Measurements from ENCODE around the gene CAPZB.

Gene CAPZB

DNA sequence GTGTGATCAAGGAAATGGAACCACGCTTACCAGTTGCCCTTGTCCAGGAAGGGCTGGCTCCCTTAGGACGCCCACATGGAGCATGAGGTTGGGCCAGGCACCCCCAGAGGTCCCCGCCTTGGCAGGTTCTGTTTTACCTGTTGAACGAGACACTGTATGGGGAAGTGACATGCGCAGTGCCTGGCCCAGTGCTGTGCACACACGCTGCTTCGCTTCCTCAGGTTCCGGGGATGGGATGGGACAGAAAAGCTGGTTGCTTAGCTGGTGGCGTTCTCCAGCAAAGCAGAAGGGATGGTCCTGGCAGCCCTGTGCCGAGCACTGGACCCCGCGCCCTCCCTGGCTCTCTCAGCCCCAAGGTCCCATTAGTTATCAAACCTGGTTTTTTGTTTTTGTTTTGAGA, 152.5 kb downstream of the CAPZB start:
- H3K9ac ChIP-seq (ENCODE audit: low read depth, low read length) = no peak overlapping the region
- H3K36me3 ChIP-seq (ENCODE audit: insufficient read depth, low read depth, low read length) = peaks cover 2% of the 10 kb centered on the region; the same call in 1 of the 2 replicates
- H3K4me3 ChIP-seq (ENCODE audit: low read length) = no peak overlapping the region
- no peaks in the 10 kb centered on the region for H3K27me3 ChIP-seq (ENCODE audit: insufficient read depth, low read length)
- no peak overlapping the region for H3K27ac ChIP-seq (ENCODE audit: low read length)
- no peaks in the 10 kb centered on the region for H3K9me3 ChIP-seq (ENCODE audit: insufficient read depth, low read depth, low read length)
- peaks cover under 1% of the 10 kb centered on the region; the same call in 1 of the 2 replicates for H3K4me1 ChIP-seq (ENCODE audit: insufficient read depth, low read length)

DNA sequence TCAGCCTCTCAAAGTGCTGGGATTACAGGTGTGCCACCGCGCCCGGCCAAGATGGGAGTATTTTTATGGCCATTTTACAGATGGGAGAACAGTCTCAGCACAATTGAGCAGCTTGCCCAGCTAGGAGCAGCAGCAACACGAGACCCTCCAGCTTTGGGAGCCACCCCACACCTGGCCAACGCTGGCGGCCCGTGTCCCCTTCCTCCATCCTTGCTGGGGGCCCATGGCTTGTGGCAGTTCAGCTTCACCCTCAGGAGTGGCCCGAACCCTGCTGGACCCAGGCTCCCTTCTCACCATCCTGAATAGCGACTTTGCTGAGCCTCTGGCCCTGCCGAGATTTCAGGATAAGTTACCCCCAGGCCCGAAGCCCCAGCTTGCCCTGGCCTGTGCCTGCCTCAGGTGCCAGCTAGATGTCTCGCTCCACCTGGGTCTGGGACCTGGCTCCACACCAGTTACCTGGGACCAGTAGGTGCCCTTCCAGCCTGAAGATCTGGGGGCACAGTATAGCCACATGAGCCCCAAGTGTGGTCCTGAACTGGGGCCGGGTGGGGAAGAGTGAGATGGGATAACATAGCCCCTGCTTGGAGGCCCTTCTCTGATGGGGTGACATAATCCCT, 154.0 kb downstream of the CAPZB start:
- Histone ChIP-seq H3K4me3 (ENCODE audit: low read length) (no peak overlapping the region), H3K27me3 (ENCODE audit: insufficient read depth, low read length) (no peaks in the 10 kb centered on the region), H3K9ac (ENCODE audit: low read depth, low read length) (no peak overlapping the region), H3K9me3 (ENCODE audit: insufficient read depth, low read depth, low read length) (no peaks in the 10 kb centered on the region), H3K36me3 (ENCODE audit: insufficient read depth, low read depth, low read length) (peaks cover 12% of the 10 kb centered on the region), H3K4me1 (ENCODE audit: insufficient read depth, low read length) (no peaks in the 10 kb centered on the region), H3K27ac (ENCODE audit: low read length) (no peak overlapping the region)

DNA sequence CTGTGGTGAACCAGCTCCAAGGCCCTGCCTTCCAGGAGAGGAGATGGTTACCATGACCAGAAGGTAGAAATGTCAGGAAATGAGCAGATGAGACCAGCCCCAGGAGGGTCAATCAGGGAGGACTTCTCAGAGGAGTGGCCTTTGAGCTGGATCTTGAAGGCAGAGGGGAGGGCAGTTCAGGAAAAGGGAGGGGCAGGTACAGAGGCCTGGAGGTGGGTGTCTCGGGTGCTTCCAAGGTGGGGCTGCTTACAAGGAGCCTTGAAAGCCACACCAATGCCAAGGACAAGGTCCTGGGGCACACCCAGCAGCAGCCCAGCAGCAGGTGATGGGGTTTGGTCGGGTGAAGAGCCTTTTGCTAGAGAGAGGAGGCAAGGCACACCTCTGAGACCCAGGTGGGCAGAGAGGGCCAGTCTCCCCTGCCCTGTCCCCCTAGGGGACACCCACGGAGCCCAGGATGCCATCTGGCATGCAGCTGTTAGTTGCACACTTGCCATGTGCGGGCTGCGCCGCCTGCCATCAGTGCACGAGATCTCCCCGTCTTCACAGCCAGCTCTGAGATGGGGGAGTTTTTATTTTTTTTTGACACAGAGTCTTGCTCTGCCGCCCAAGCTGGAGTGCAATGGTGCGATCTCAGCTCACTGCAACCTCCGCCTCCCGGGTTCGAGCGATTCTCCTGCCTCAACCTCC, 154.7 kb downstream of the CAPZB start:
- no peaks in the 10 kb centered on the region for H3K27me3 ChIP-seq (ENCODE audit: insufficient read depth, low read length)
- H3K9ac ChIP-seq (ENCODE audit: low read depth, low read length) = no peak overlapping the region
- peaks cover 19% of the 10 kb centered on the region for H3K36me3 ChIP-seq (ENCODE audit: insufficient read depth, low read depth, low read length)
- no peaks in the 10 kb centered on the region for H3K4me1 ChIP-seq (ENCODE audit: insufficient read depth, low read length)
- no peaks in the 10 kb centered on the region for H3K9me3 ChIP-seq (ENCODE audit: insufficient read depth, low read depth, low read length)
- no peak overlapping the region for H3K4me3 ChIP-seq (ENCODE audit: low read length)
- no peak overlapping the region for H3K27ac ChIP-seq (ENCODE audit: low read length)

DNA sequence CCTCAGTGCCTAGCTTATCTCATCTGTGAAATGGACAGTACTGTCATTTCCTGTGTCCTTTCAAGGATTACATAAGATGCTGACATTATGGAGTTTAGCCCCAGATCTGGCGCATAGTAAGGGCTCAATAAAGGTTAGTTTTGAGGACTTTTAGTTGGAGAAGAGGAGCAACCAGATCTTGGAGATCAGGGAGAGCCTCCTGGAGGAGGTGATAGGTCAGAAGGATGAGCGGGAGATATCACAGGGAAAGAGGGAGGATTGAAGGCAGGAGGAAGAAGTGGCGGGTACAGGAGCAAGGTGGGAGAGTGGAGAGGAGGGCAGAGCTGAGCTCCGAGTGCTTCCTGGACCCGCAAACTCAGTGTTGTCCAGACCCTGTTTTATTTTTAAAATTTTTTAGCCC, 155.7 kb downstream of the CAPZB start:
- Histone ChIP-seq H3K9me3 (ENCODE audit: insufficient read depth, low read depth, low read length) (no peaks in the 10 kb centered on the region), H3K9ac (ENCODE audit: low read depth, low read length) (no peak overlapping the region), H3K4me3 (ENCODE audit: low read length) (no peak overlapping the region), H3K4me1 (ENCODE audit: insufficient read depth, low read length) (no peaks in the 10 kb centered on the region), H3K27me3 (ENCODE audit: insufficient read depth, low read length) (no peaks in the 10 kb centered on the region), H3K27ac (ENCODE audit: low read length) (no peak overlapping the region), H3K36me3 (ENCODE audit: insufficient read depth, low read depth, low read length) (peaks cover 23% of the 10 kb centered on the region)

DNA sequence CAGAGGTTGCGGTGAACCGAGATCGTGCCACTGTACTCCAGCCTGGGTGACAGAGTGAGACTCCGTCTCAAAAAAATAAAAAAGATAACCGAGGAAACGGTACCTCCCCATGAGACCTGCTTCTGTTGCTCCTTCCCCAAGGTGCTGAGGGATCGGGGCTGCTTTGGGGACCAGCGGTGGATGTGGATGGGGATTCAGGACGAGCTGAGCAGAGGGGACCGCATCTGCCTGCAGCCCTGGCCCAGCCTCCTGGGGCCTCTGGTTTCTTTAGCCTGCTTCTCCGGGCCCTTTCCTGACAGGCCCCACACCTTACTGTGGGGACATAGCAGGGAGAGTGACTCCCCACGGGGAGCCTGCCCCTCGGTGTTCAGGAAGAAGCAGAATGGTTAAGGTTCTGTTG, 156.2 kb downstream of the CAPZB start:
- no peaks in the 10 kb centered on the region for H3K4me1 ChIP-seq (ENCODE audit: insufficient read depth, low read length)
- H3K27ac ChIP-seq (ENCODE audit: low read length) = no peak overlapping the region
- H3K9me3 ChIP-seq (ENCODE audit: insufficient read depth, low read depth, low read length) = no peaks in the 10 kb centered on the region
- H3K9ac ChIP-seq (ENCODE audit: low read depth, low read length) = no peak overlapping the region
- no peak overlapping the region for H3K4me3 ChIP-seq (ENCODE audit: low read length)
- H3K27me3 ChIP-seq (ENCODE audit: insufficient read depth, low read length) = no peaks in the 10 kb centered on the region
- H3K36me3 ChIP-seq (ENCODE audit: insufficient read depth, low read depth, low read length) = peaks cover 28% of the 10 kb centered on the region

DNA sequence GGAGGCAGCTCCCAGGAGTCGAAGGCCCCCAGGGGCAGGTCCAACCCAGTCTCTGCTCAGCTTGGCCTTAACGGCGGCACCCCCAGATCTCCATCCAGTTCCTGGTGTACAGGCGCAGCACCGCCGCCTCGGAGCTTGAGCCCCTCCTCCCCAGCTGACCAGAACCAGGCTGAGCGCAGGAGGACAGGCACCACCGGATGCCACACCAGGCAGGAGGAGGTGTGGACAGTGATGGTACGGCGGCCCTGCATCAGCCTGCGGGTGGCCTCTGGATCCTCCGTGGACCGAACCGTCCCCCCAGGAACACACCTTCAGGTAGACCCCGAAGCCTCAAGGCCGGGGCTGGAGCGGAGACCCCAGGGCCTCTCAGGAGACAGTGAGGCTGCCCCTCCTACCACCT, 156.9 kb downstream of the CAPZB start:
- Histone ChIP-seq H3K27me3 (ENCODE audit: insufficient read depth, low read length) (no peaks in the 10 kb centered on the region), H3K9ac (ENCODE audit: low read depth, low read length) (no peak overlapping the region), H3K27ac (ENCODE audit: low read length) (no peak overlapping the region), H3K9me3 (ENCODE audit: insufficient read depth, low read depth, low read length) (no peaks in the 10 kb centered on the region), H3K4me1 (ENCODE audit: insufficient read depth, low read length) (no peaks in the 10 kb centered on the region), H3K4me3 (ENCODE audit: low read length) (no peak overlapping the region), H3K36me3 (ENCODE audit: insufficient read depth, low read depth, low read length) (peaks cover 30% of the 10 kb centered on the region)

DNA sequence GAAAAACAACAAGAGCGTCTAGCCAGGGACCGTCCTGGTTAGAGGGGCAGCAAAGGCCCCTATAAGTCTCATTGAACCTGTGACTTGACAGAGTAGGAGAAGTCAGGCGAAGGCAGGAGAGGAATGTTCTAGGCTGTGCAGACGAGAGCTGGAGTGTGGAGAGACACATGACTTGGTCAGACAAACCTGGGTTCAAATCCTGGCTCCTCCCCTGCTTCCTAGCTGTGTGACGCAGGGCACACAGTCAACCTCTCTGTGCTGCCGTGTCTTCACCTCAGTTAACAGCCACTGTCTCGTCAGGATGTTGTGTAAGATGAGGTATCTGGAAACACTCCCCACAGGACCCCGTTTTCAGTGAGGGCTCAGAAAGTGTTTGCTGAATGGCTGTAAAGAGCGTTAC, 157.6 kb downstream of the CAPZB start:
- Histone ChIP-seq H3K4me1 (ENCODE audit: insufficient read depth, low read length) (no peaks in the 10 kb centered on the region), H3K9me3 (ENCODE audit: insufficient read depth, low read depth, low read length) (no peaks in the 10 kb centered on the region), H3K27me3 (ENCODE audit: insufficient read depth, low read length) (no peaks in the 10 kb centered on the region), H3K4me3 (ENCODE audit: low read length) (no peak overlapping the region), H3K36me3 (ENCODE audit: insufficient read depth, low read depth, low read length) (peaks cover 30% of the 10 kb centered on the region), H3K9ac (ENCODE audit: low read depth, low read length) (no peak overlapping the region), H3K27ac (ENCODE audit: low read length) (no peak overlapping the region)

DNA sequence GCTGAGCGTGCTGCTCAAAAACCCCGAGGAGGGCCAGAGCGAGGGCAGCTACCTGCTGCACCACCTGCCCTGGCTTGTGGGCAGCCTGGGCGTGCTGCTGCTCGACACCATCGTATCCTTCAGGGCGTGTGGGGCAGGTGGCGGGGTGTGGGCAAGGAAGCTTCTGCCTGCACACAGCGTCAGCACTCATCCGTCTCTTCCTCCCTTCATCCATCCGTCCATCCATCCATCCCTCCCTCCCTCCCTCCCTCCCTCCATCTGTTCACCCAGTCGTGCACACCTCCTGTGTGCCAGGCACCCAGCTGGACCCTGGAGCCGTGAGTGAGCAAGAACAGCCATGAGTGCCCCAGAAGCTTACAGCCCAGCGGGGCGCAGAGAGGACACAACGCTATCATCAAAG, 158.0 kb downstream of the CAPZB start:
- Histone ChIP-seq H3K4me1 (ENCODE audit: insufficient read depth, low read length) (no peaks in the 10 kb centered on the region), H3K27ac (ENCODE audit: low read length) (no peak overlapping the region), H3K9ac (ENCODE audit: low read depth, low read length) (no peak overlapping the region), H3K9me3 (ENCODE audit: insufficient read depth, low read depth, low read length) (no peaks in the 10 kb centered on the region), H3K4me3 (ENCODE audit: low read length) (no peak overlapping the region), H3K36me3 (ENCODE audit: insufficient read depth, low read depth, low read length) (peaks cover 30% of the 10 kb centered on the region), H3K27me3 (ENCODE audit: insufficient read depth, low read length) (no peaks in the 10 kb centered on the region)

DNA sequence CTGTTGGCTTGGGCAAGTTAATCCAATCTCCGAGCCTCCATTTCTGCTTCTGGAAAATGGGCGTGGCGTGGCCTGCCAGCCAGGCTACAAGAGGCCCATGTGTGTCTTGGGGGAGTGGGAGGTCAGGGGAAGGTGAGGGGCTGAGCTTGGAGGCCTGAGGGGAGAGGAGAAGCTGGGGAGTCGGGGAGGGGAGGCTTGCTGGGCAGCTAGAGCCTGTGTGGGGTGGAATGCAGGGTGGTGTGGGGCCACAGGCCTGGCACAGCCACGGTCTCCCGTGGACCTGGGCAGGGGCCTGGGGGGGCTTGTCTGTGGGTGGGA, 158.6 kb downstream of the CAPZB start:
- no peaks in the 10 kb centered on the region for H3K9me3 ChIP-seq (ENCODE audit: insufficient read depth, low read depth, low read length)
- H3K27ac ChIP-seq (ENCODE audit: low read length) = no peak overlapping the region
- H3K4me3 ChIP-seq (ENCODE audit: low read length) = no peak overlapping the region
- H3K4me1 ChIP-seq (ENCODE audit: insufficient read depth, low read length) = no peaks in the 10 kb centered on the region
- H3K9ac ChIP-seq (ENCODE audit: low read depth, low read length) = no peak overlapping the region
- peaks cover 30% of the 10 kb centered on the region for H3K36me3 ChIP-seq (ENCODE audit: insufficient read depth, low read depth, low read length)
- no peaks in the 10 kb centered on the region for H3K27me3 ChIP-seq (ENCODE audit: insufficient read depth, low read length)

DNA sequence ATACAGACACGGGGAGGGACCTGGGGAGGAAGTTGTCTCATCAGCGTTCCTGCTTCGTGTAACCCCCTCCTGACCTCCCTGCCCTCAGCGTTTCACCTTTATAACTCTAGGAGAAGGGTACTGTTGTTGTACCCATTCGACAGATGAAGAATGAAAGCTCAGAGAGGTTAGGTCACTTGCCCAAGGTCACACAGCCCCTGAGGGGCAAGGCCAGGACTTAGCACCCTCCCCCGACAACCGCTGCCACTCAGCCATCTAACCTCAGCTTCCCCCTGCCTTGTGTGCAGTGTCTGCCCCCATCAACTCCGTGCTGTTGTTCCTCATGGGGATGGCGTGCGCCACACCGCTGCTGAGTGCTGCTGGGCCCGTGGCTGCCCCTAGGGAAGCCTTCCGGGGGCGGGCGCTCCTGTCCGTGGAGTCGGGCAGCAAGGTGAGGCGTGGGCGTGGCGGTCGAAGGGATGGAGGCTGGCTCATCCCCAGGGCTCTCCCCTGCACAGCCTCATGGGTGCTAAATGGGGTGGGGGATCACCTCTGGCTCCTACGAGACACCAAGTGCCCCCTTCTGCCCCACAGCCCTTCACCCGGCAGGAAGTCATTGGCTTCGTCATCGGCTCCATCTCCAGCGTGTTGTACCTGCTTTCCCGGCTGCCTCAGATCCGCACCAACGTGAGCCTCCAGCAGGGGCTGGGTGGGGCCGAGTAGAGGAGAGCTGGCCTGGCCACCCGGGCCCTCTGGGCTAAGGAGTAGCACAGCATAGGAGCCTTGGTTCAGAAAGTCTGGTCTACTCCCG, 159.2 kb downstream of the CAPZB start:
- H3K4me1 ChIP-seq (ENCODE audit: insufficient read depth, low read length) = no peaks in the 10 kb centered on the region
- peaks cover 30% of the 10 kb centered on the region for H3K36me3 ChIP-seq (ENCODE audit: insufficient read depth, low read depth, low read length)
- H3K9ac ChIP-seq (ENCODE audit: low read depth, low read length) = no peak overlapping the region
- no peaks in the 10 kb centered on the region for H3K9me3 ChIP-seq (ENCODE audit: insufficient read depth, low read depth, low read length)
- no peaks in the 10 kb centered on the region for H3K27me3 ChIP-seq (ENCODE audit: insufficient read depth, low read length)
- no peak overlapping the region for H3K27ac ChIP-seq (ENCODE audit: low read length)
- H3K4me3 ChIP-seq (ENCODE audit: low read length) = no peak overlapping the region

DNA sequence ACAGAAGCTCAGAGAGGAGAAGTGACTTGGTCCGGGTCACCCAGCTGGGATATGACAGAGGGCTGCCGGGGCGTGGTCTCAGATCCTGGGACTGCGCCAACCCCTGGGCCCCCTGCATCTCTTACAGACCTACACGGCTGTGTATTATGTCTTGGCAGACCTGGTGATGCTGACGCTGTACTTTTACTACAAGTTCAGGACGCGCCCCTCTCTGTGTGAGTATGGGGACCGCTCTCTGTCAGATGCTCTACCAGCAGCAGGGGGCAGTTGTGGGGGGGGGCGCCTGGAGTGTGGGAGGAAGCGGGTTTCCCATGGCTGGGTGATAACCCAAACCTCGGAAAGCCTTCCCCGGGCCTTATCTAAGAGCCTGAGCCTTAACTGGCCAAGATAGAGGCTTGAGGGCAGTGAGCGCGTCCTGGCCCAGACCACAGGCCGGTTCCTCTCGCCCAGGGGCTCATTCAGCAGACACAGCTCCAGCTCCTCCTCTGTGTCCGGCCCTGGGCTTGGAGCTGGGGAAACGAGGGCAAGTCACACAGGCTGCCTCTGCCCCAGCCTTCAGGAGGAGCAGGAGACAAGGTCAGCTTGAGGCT, 159.9 kb downstream of the CAPZB start:
- Histone ChIP-seq H3K9me3 (ENCODE audit: insufficient read depth, low read depth, low read length) (no peaks in the 10 kb centered on the region), H3K27me3 (ENCODE audit: insufficient read depth, low read length) (no peaks in the 10 kb centered on the region), H3K9ac (ENCODE audit: low read depth, low read length) (no peak overlapping the region), H3K4me3 (ENCODE audit: low read length) (no peak overlapping the region), H3K36me3 (ENCODE audit: insufficient read depth, low read depth, low read length) (peaks cover 30% of the 10 kb centered on the region), H3K27ac (ENCODE audit: low read length) (no peak overlapping the region), H3K4me1 (ENCODE audit: insufficient read depth, low read length) (no peaks in the 10 kb centered on the region)

DNA sequence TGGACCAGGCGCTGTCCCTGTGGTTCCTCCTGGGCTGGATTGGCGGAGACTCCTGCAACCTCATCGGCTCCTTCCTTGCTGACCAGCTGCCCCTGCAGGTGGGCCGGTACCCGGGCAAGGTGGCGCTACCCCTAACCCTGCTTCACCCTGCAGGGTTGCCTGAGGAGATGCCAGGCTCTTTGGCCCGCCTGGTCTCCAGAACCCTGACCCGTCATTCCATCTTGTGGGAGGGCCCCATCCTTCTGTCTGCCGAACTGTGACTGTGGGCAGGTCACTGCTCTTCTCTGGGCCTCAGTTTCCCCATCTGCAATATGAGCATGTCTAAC, 160.7 kb downstream of the CAPZB start:
- Histone ChIP-seq H3K27ac (ENCODE audit: low read length) (no peak overlapping the region), H3K27me3 (ENCODE audit: insufficient read depth, low read length) (no peaks in the 10 kb centered on the region), H3K9me3 (ENCODE audit: insufficient read depth, low read depth, low read length) (no peaks in the 10 kb centered on the region)

More for the DNA sequence above, 160.7 kb downstream of the CAPZB start:
- no peaks in the 10 kb centered on the region for H3K4me1 ChIP-seq (ENCODE audit: insufficient read depth, low read length)
- H3K9ac ChIP-seq (ENCODE audit: low read depth, low read length) = no peak overlapping the region
- no peak overlapping the region for H3K4me3 ChIP-seq (ENCODE audit: low read length)
- H3K36me3 ChIP-seq (ENCODE audit: insufficient read depth, low read depth, low read length) = peaks cover 30% of the 10 kb centered on the region

Data from iPS-20b (cell line).